Erythroblast (primary cell): ENCODE results near the gene GP1BA.

Source experiments
- GATA1 ChIP-seq: IDR thresholded peaks from 2 replicates; pipeline ENCODE4 v1.6.1; 2011; ENCODE audit warnings: low read depth, mild to moderate bottlenecking, control low read depth, low read length, moderate library complexity
- POLR2A ChIP-seq: IDR thresholded peaks from 2 replicates; pipeline ENCODE4 v1.6.1; 2011; ENCODE audit warnings: mild to moderate bottlenecking, low read length

DNA sequence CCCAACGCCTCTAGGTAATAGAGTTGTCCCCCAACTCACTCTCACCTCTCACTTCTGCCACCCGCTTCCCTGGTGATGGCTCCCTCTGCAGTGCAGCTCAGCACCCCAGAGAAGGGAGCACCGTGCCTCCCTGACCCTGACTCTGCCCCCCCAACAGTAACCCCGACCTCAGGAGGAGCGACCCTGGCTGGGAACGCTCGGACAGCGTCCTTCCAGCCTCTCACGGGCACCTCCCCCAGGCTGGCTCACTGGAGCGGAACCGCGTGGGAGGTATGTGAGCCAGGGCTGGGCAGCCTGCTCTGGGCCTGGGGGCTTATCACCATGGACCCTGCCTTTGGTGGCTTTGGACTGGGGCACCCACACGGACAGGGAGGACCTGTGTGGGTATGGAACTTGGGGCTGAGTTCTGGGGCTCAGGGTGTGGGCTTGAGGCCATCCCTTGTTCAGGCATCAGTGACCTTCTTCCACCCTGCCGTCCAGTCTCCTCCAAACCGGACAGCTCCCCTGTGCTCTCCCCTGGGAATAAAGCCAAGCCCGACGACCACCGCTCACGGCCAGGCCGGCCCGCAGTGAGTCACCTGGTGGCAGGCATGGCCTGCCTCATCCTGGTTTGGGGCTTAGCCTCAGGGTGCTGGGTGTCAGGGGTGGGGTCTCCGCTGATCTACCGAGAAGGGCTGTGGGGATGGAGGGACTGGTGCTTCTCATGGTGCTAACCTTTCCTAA is 39.4 kb upstream of the GP1BA start:
- TF ChIP-seq POLR2A: no peak
- no peak for TF ChIP-seq GATA1
